ENCODE results near the gene SLC35E1. TPM values are rescaled to one million over a fixed set of nuclear protein-coding genes. Genes with fewer than 3 reads are reported as not detected.

SLC35E1 gene
- polyA plus RNA-seq, 1 of the 3 experiments (the other 2 are of a cell fraction) = 23.5 TPM

- no peak for TF ChIP-seq GABPA (IDR thresholded peaks at IDR 0.05; ENCODE audit: low read depth)
- no peak for TF ChIP-seq REST (IDR thresholded peaks at IDR 0.05; ENCODE audit: low read depth, low read length)
Observed at GRCh38 chr19:16621165-16621800, 49.1 kb upstream of the SLC35E1 start (continued).

- Histone ChIP-seq H3K27me3 (ENCODE audit: insufficient read depth) (no peaks in the 10 kb centered on the region), H3K36me3 (replicated peaks in 1 of 2; ENCODE audit: control insufficient read depth in 1 of 2, insufficient read depth in 2 of 2, low read length in 1 of 2) (peaks cover 0 to 31% of the 10 kb centered on the region in 2 experiments), H2AFZ (ENCODE audit: low read depth) (no peak overlapping the region), H3K4me2 (no peak overlapping the region), H3K4me3 (ENCODE audit: low read depth in 2 of 2, low read length in 1 of 2) (no peak overlapping the region), H3K9me3 (no peaks in the 10 kb centered on the region), H3K27ac (ENCODE audit: low read depth in 2 of 2, low read length in 1 of 2) (no peak overlapping the region), H3K79me2 (ENCODE audit: insufficient read depth) (peaks cover 100% of the 10 kb centered on the region), H3K9me2 (no peaks in the 10 kb centered on the region), H4K20me1 (ENCODE audit: insufficient read depth) (peaks cover 100% of the 10 kb centered on the region), H3K4me1 (ENCODE audit: control insufficient read depth in 1 of 2, insufficient read depth in 2 of 2, low read depth in 1 of 2, low read length in 1 of 2) (peaks cover 0 to 24% of the 10 kb centered on the region in 2 experiments; a peak in 1 of 4 replicates), H3K9ac (no peak overlapping the region), H3F3A (replicated peaks; ENCODE audit: insufficient read depth) (no peaks in the 10 kb centered on the region)
- ChIA-PET POLR2A (no interaction called here), CTCF (no interaction called here)
- no peak for DNase-seq
- WGBS (ENCODE audit: low lambda C conversion rate) = 82% methylated on average over 3 of the region's 3 CpGs
- no peak for TF ChIP-seq FOXJ3 (CRISPR knock-in tag; IDR thresholded peaks at IDR 0.05)
- no peak for TF ChIP-seq GATA2 (CRISPR knock-in tag; IDR thresholded peaks at IDR 0.05)
- TF ChIP-seq TAF1 (IDR thresholded peaks at IDR 0.05; ENCODE audit: borderline replicate concordance, low read depth, low read length) = no peak
- no peak for TF ChIP-seq TCF12 (IDR thresholded peaks at IDR 0.05)
- TF ChIP-seq SIN3A (IDR thresholded peaks at IDR 0.05; ENCODE audit: borderline replicate concordance, low read depth, low read length) = no peak
- TF ChIP-seq RFX5 (IDR thresholded peaks at IDR 0.05; ENCODE audit: low read length) = no peak
- TF ChIP-seq EZH2phosphoT487 (IDR thresholded peaks at IDR 0.05; ENCODE audit: borderline replicate concordance, low read depth) = no peak
- TF ChIP-seq ELF1 (IDR thresholded peaks at IDR 0.05) = no peak
- no peak for TF ChIP-seq RAD21 (IDR thresholded peaks at IDR 0.05; ENCODE audit: low read length)
- TF ChIP-seq MXI1 (IDR thresholded peaks at IDR 0.05; ENCODE audit: low read depth, low read length) = no peak
Observed at GRCh38 chr19:16620584-16620983, 48.4 kb upstream of the SLC35E1 start.

GRCh38 chr19:16620018-16620417 is 47.8 kb upstream of the SLC35E1 start:
- peaks cover 0 to 24% of the 10 kb centered on the region in 2 experiments; a peak in 1 of 4 replicates for H3K4me1 ChIP-seq (ENCODE audit: control insufficient read depth in 1 of 2, insufficient read depth in 2 of 2, low read depth in 1 of 2, low read length in 1 of 2)
- H3K9me2 ChIP-seq = no peaks in the 10 kb centered on the region
- WGBS (ENCODE audit: low lambda C conversion rate) = 91% methylated on average over 4 of the region's 5 CpGs
- CTCF ChIA-PET = no interaction called here
- no peak for DNase-seq
- H2AFZ ChIP-seq (ENCODE audit: low read depth) = no peak overlapping the region
- TF ChIP-seq USF2 (IDR thresholded peaks at IDR 0.05; ENCODE audit: borderline replicate concordance, low read depth, low read length) (no peak), CHD2 (IDR thresholded peaks at IDR 0.05; ENCODE audit: low read length, partially characterized antibody) (no peak), ELF1 (IDR thresholded peaks at IDR 0.05) (no peak), MAX (IDR thresholded peaks at IDR 0.05; ENCODE audit: low read depth) (no peak)
- no peak overlapping the region; a peak in 1 of 4 replicates for H3K27ac ChIP-seq (ENCODE audit: low read depth in 2 of 2, low read length in 1 of 2)
- POLR2A ChIA-PET = no interaction called here
- H3K36me3 ChIP-seq (replicated peaks in 1 of 2; ENCODE audit: control insufficient read depth in 1 of 2, insufficient read depth in 2 of 2, low read length in 1 of 2) = peaks cover 0 to 26% of the 10 kb centered on the region in 2 experiments
- no peaks in the 10 kb centered on the region for H3F3A ChIP-seq (replicated peaks; ENCODE audit: insufficient read depth)
- no peaks in the 10 kb centered on the region for H3K27me3 ChIP-seq (ENCODE audit: insufficient read depth)
- no peaks in the 10 kb centered on the region for H3K9me3 ChIP-seq
- peaks cover 100% of the 10 kb centered on the region for H4K20me1 ChIP-seq (ENCODE audit: insufficient read depth)
- H3K9ac ChIP-seq = no peak overlapping the region
- H3K4me3 ChIP-seq (ENCODE audit: low read depth in 2 of 2, low read length in 1 of 2) = no peak overlapping the region
- no peak overlapping the region for H3K4me2 ChIP-seq
- peaks cover 100% of the 10 kb centered on the region for H3K79me2 ChIP-seq (ENCODE audit: insufficient read depth)
